IMR-90 (cell line): ENCODE results near the gene CRYBA4. TPM values are rescaled to one million over a fixed set of nuclear protein-coding genes. Genes with fewer than 3 reads are reported as not detected.

ENCODE experiments used
- ATAC-seq: fragments of 200-7000 bp; cut with Tn5 transposase; 2 replicates; pipeline ENCODE4 v1.9.1; 2020; ENCODE audit warnings: low read depth, mild to moderate bottlenecking, moderate library complexity
- Bru-seq: library from RNA; stranded (reverse); fragments of 400-500 nt; gene quantifications from one replicate; lab custom pipeline; 2021; lab: Mats Ljungman, UMichigan
- BruChase-seq, 2 experiments: library from RNA; stranded (reverse); fragments of 400-500 nt; gene quantifications; one replicate each; lab custom pipeline; 2021; lab: Mats Ljungman, UMichigan
- BruUV-seq: library from RNA; stranded (reverse); fragments of 400-500 nt; replicated peaks from 2 replicates; lab custom pipeline; 2021; lab: Mats Ljungman, UMichigan
- CTCF ChIA-PET: fragments of 300-600 bp; formaldehyde crosslinking; extraction: SDS; loops from one replicate; lab custom pipeline; 2021; ENCODE audit warnings: antibody characterized with exemption; lab: Yijun Ruan, JAX
- POLR2A ChIA-PET: fragments of 300-600 bp; sonication (Branson Sonifier 250); formaldehyde crosslinking; loops from one replicate; lab custom pipeline; 2022; ENCODE audit warnings: antibody characterized with exemption; ENCODE audit not compliant: unreplicated experiment; lab: Charles Lee
- DNase-seq: peaks from one replicate; pipeline ENCODE4 v3.0.0; 2013
- H2AFZ ChIP-seq: replicated peaks from 2 replicates; pipeline ENCODE3; 2013; ENCODE audit warnings: low read length, mild to moderate bottlenecking; ENCODE audit not compliant: poor library complexity
- H2AK5ac ChIP-seq: 2 replicates; pipeline ENCODE4 v1.6.1; 2013; ENCODE audit warnings: low read depth, low read length, inconsistent platforms
- H2AK9ac ChIP-seq: replicated peaks from 2 replicates; pipeline ENCODE3; 2013; ENCODE audit warnings: mild to moderate bottlenecking, low read depth, low read length, moderate library complexity; ENCODE audit not compliant: poor library complexity
- H2BK120ac ChIP-seq: 2 replicates; pipeline ENCODE4 v1.6.1; 2013; ENCODE audit warnings: low read depth, low read length, inconsistent platforms
- H2BK15ac ChIP-seq: 3 replicates; pipeline ENCODE4 v1.6.1; 2013; ENCODE audit warnings: low read depth, low read length, inconsistent platforms
- H2BK20ac ChIP-seq: 2 replicates; pipeline ENCODE4 v1.6.1; 2013; ENCODE audit warnings: low read depth, mild to moderate bottlenecking, inconsistent platforms, low read length, moderate library complexity
- H2BK5ac ChIP-seq: 2 replicates; pipeline ENCODE4 v1.6.1; 2013; ENCODE audit warnings: mild to moderate bottlenecking, low read depth, low read length, inconsistent platforms; ENCODE audit not compliant: poor library complexity, severe bottlenecking
- H3K14ac ChIP-seq: replicated peaks from 2 replicates; pipeline ENCODE4 v1.6.1; 2013; ENCODE audit warnings: low read depth, low read length, inconsistent platforms
- H3K18ac ChIP-seq: 2 replicates; pipeline ENCODE4 v1.6.1; 2013; ENCODE audit warnings: low read depth, low read length, control low read depth
- H3K23ac ChIP-seq: 2 replicates; pipeline ENCODE4 v1.6.1; 2013; ENCODE audit warnings: low read depth, low read length, inconsistent platforms
- H3K27ac ChIP-seq: 2 replicates; pipeline ENCODE4 v1.5.1; 2013; ENCODE audit warnings: mild to moderate bottlenecking, control low read depth, low read length; ENCODE audit not compliant: insufficient read depth
- H3K27me3 ChIP-seq: 2 replicates; pipeline ENCODE4 v1.6.1; 2013; ENCODE audit warnings: low read length; ENCODE audit not compliant: control insufficient read depth, insufficient read depth
- H3K36me3 ChIP-seq: 2 replicates; pipeline ENCODE4 v1.6.1; 2013; ENCODE audit warnings: low read length, mixed read lengths; ENCODE audit not compliant: control insufficient read depth, insufficient read depth
- H3K4ac ChIP-seq: 2 replicates; pipeline ENCODE4 v1.6.1; 2013; ENCODE audit warnings: low read depth, low read length, inconsistent platforms
- H3K4me1 ChIP-seq: 2 replicates; pipeline ENCODE4 v1.6.1; 2013; ENCODE audit warnings: low read length, mixed read lengths; ENCODE audit not compliant: control insufficient read depth, insufficient read depth
- H3K4me2 ChIP-seq: 2 replicates; pipeline ENCODE4 v1.6.1; 2013; ENCODE audit warnings: low read depth, mild to moderate bottlenecking, control low read depth, low read length, moderate library complexity
- H3K4me3 ChIP-seq: 2 replicates; pipeline ENCODE4 v1.5.1; 2013; ENCODE audit warnings: low read depth, mild to moderate bottlenecking, control low read depth, low read length, moderate library complexity; ENCODE audit not compliant: insufficient read depth
- H3K56ac ChIP-seq: 2 replicates; pipeline ENCODE4 v1.6.1; 2013; ENCODE audit warnings: low read length, inconsistent platforms; ENCODE audit not compliant: insufficient read depth; ENCODE audit errors: extremely low read depth
- H3K79me1 ChIP-seq, 2 experiments: 2 replicates each; pipeline ENCODE4 v1.6.1; 2013; ENCODE audit warnings: low read length in 2 of 2, inconsistent platforms in 1 of 2, low read depth in 1 of 2
- H3K9ac ChIP-seq: 2 replicates; pipeline ENCODE4 v1.6.1; 2013; ENCODE audit warnings: low read depth, low read length, control low read depth
- H3K9me1 ChIP-seq: 2 replicates; pipeline ENCODE4 v1.6.1; 2013; ENCODE audit warnings: low read length, inconsistent platforms; ENCODE audit not compliant: insufficient read depth
- H3K9me3 ChIP-seq: 2 replicates; pipeline ENCODE4 v1.6.1; 2013; ENCODE audit warnings: low read length; ENCODE audit not compliant: control insufficient read depth, insufficient read depth
- H4K20me1 ChIP-seq: 2 replicates; pipeline ENCODE4 v1.6.1; 2013; ENCODE audit warnings: low read length, inconsistent platforms; ENCODE audit not compliant: insufficient read depth
- H4K5ac ChIP-seq: 2 replicates; pipeline ENCODE4 v1.6.1; 2013; ENCODE audit warnings: mild to moderate bottlenecking, low read depth, low read length, control low read depth
- H4K8ac ChIP-seq, 2 experiments: 2 replicates each; pipeline ENCODE4 v1.6.1; 2013; ENCODE audit warnings: low read depth in 2 of 2, low read length in 2 of 2, control low read depth in 1 of 2, inconsistent platforms in 1 of 2
- H4K91ac ChIP-seq: 2 replicates; pipeline ENCODE4 v1.6.1; 2013; ENCODE audit warnings: low read depth, low read length, inconsistent platforms; ENCODE audit not compliant: insufficient read depth
- BHLHE40 ChIP-seq: fragments of 150-350 bp; IDR thresholded peaks from 2 replicates; pipeline ENCODE4 v1.6.1; 2016; ENCODE audit warnings: mild to moderate bottlenecking, low read depth, low read length
- CHD1 ChIP-seq: IDR thresholded peaks from 2 replicates; pipeline ENCODE4 v1.6.1; 2012; ENCODE audit warnings: low read depth, low read length, improper control_type of control experiment
- MAFK ChIP-seq: IDR thresholded peaks from 2 replicates; pipeline ENCODE4 v1.6.1; 2012; ENCODE audit warnings: low read depth, low read length, improper control_type of control experiment
- MAZ ChIP-seq: IDR thresholded peaks from 2 replicates; pipeline ENCODE4 v1.6.1; 2012; ENCODE audit warnings: low read depth, mild to moderate bottlenecking, low read length, improper control_type of control experiment, moderate library complexity, borderline replicate concordance
- MXI1 ChIP-seq: IDR thresholded peaks from 2 replicates; pipeline ENCODE4 v1.6.1; 2012; ENCODE audit warnings: low read depth, mild to moderate bottlenecking, low read length, moderate library complexity, borderline replicate concordance
- RCOR1 ChIP-seq: IDR thresholded peaks from 2 replicates; pipeline ENCODE4 v1.6.1; 2012; ENCODE audit warnings: mild to moderate bottlenecking, low read length, improper control_type of control experiment; ENCODE audit not compliant: insufficient replicate concordance
- WGBS, 2 experiments: methylation state at CpG; one replicate each; pipeline versions ENCODE4 v1.1.5 to v1.1.7; 2013; ENCODE audit warnings: missing lambda C conversion rate in 2 of 2; ENCODE audit not compliant: insufficient read length in 1 of 2; ENCODE audit errors: extremely low coverage in 2 of 2; 5-methylcytosine and 5-hydroxymethylcytosine counted together
- dilution Hi-C: fragments of 300-500 bp; cut with HindIII; formaldehyde crosslinking; loops from one replicate; pipeline ENCODE4 v1.14.3; 2018; ENCODE audit warnings: low sequenced_read_pairs; ENCODE audit not compliant: unreplicated experiment
- in situ Hi-C: fragments of 300-500 bp; cut with MboI; formaldehyde crosslinking; loops from 3 replicates; pipeline ENCODE4 v1.14.3; 2019; ENCODE audit warnings: low sequenced_read_pairs, inconsistent platforms, mixed read lengths
- intact Hi-C: fragments of 100-400 bp; cut with micrococcal nuclease; formaldehyde crosslinking; loops from 2 replicates; pipeline ENCODE4 v1.10.0; 2022
- long read RNA-seq: library from polyadenylated mRNA; unstranded; transcript quantifications from one replicate; pipeline ENCODE4 v2.0.0, GENCODE V29; 2021; ENCODE audit not compliant: unreplicated experiment
- polyA plus RNA-seq, 3 experiments: library from polyadenylated mRNA; depleted of rRNA; stranded (reverse); fragments of >200 nt; gene quantifications; 2 replicates each; pipeline ENCODE4 v1.2.3, GENCODE V29; 2012; ENCODE audit warnings: low replicate concordance in 1 of 3
- total RNA-seq: library from RNA; depleted of rRNA; stranded (reverse); fragments of >200 nt; gene quantifications from 2 replicates; pipeline ENCODE4 v1.2.3, GENCODE V29; 2012; rRNA removed

Gene CRYBA4
- total RNA-seq (not detected in 2 replicates), polyA plus RNA-seq (2012; rRNA removed) (not detected in 2 replicates), Bru-seq, nascent RNA (not detected), BruChase-seq, experiment 1, labeled RNA remaining after a 6-hour chase (not detected), BruChase-seq, experiment 2, labeled RNA remaining after a 2-hour chase (not detected)
- not detected in 2 replicates for polyA plus RNA-seq (2012; cell fraction: cytosol; rRNA removed)
- not detected in 2 replicates for polyA plus RNA-seq (2012; cell fraction: nucleus; rRNA removed; ENCODE audit: low replicate concordance)
- long read RNA-seq: 0 reads

DNA sequence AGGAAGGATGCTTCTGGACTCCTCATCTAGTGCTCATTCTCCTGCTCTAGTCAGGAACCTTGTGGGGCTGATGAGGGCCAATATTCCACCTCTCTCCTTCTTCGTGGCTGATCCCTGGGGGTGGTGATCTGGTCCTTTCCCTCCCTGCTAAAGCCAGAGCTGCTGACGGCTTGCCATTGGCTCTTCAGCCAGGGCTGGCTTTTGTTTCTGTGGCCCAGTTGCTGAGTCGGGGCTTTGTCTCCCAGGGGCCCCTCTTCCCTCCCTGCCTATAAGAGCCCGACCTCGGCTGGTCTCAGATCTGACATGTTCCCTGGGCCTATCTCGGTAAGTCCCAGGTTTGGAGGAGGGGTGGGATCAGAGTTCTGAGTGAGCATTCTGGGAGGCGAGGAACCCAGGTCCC, at the start of gene CRYBA4:
Gene CRYBA4 (plus strand): TSS at position 301 of the 400 bp plus-strand sequence. CDS start 634 bp downstream, outside the sequence.
- H2AK9ac ChIP-seq: no peak within 1 kb of the TSS
- TF ChIP-seq MAFK (no peak), RCOR1 (no peak), BHLHE40 (no peak), CHD1 (no peak), MXI1 (no peak), MAZ (no peak)
- no peak within 1 kb of the TSS for H3K27ac ChIP-seq
- H3K23ac ChIP-seq: no peak within 1 kb of the TSS
- H4K5ac ChIP-seq: no peak within 1 kb of the TSS
- no peak within 1 kb of the TSS for H3K4ac ChIP-seq
- no peaks in the 10 kb centered on the region for H3K79me1 ChIP-seq
- BruUV-seq: no TSS peak
- peaks cover 22% of the 10 kb centered on the region for H3K27me3 ChIP-seq
- H3K4me3 ChIP-seq: no peak within 1 kb of the TSS
- H4K91ac ChIP-seq: no peak within 1 kb of the TSS
- POLR2A ChIA-PET: no interaction called here
- H4K8ac ChIP-seq: no peak within 1 kb of the TSS
- H3K14ac ChIP-seq: no peak within 1 kb of the TSS
- dilution Hi-C loops: no loop called here
- H2AFZ ChIP-seq: no peak within 1 kb of the TSS
- no peak within 1 kb of the TSS for H2AK5ac ChIP-seq
- intact Hi-C loops: no loop called here
- WGBS, 2 experiments: no CpG with 5 or more reads among the region's 7 CpGs
- no peaks in the 10 kb centered on the region for H3K36me3 ChIP-seq
- H2BK20ac ChIP-seq: no peak within 1 kb of the TSS
- H3K9me3 ChIP-seq: no peaks in the 10 kb centered on the region
- no peaks in the 10 kb centered on the region for H3K4me1 ChIP-seq
- H3K4me2 ChIP-seq: no peak within 1 kb of the TSS
- DNase-seq: no peak
- ATAC-seq: no peak
- CTCF ChIA-PET: no interaction called here
- no peak within 1 kb of the TSS for H2BK15ac ChIP-seq
- no peak within 1 kb of the TSS for H3K9ac ChIP-seq
- H4K20me1 ChIP-seq: no peaks in the 10 kb centered on the region
- no peak within 1 kb of the TSS for H3K56ac ChIP-seq
- H2BK120ac ChIP-seq: no peak within 1 kb of the TSS
- H3K9me1 ChIP-seq: no peaks in the 10 kb centered on the region
- in situ Hi-C loops: no loop called here
- no peak within 1 kb of the TSS for H2BK5ac ChIP-seq
- no peak within 1 kb of the TSS for H3K18ac ChIP-seq
